Measurements from ENCODE around the gene DOCK3.

DNA sequence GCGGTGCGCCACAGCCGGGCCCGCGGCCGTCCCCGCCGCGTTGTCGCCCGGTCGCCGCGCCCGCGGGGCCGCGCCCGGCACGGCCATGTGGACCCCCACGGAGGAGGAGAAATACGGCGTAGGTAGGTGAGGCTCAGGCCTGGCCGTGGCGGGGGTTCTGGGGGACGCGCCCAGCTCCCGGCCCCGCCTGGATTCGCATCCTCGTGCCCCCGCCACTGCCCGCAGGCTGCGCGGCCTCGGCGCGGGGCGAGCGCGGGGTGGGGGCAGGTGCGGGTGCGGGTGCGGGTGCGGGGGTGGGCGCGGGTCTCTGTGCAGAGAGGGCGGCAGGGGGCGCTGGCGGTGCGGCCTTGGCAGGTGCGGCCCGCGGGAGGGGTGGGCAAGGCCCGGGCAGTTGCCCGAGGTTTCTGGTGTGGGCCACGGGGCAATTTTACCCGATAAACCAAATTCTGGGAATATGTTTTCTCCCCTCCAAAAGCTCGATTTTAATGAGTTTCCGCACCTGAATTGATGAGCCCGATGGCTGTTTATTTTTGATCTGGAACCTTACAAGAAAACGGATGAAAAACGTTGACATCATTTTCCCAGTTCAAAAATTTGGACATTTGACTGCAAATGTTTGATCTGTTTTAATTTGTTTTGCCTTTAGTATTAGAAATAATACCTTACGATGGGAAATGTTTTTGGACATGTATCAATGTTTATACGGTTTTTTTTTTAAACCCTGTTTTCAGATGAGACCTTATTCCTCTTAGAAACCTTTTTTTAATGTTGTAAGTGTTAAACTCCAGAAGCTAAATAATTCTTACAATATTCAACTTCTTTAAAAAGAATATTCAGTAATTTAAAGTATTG, 678 bp downstream of the DOCK3 start:
- TF ChIP-seq, protein P1, sequence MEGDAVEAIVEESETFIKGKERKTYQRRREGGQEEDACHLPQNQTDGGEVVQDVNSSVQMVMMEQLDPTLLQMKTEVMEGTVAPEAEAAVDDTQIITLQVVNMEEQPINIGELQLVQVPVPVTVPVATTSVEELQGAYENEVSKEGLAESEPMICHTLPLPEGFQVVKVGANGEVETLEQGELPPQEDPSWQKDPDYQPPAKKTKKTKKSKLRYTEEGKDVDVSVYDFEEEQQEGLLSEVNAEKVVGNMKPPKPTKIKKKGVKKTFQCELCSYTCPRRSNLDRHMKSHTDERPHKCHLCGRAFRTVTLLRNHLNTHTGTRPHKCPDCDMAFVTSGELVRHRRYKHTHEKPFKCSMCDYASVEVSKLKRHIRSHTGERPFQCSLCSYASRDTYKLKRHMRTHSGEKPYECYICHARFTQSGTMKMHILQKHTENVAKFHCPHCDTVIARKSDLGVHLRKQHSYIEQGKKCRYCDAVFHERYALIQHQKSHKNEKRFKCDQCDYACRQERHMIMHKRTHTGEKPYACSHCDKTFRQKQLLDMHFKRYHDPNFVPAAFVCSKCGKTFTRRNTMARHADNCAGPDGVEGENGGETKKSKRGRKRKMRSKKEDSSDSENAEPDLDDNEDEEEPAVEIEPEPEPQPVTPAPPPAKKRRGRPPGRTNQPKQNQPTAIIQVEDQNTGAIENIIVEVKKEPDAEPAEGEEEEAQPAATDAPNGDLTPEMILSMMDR (IDR thresholded peaks at IDR 0.05), result no peak
- TF ChIP-seq POLR2A (IDR thresholded peaks at IDR 0.05) (no peak), POLR2AphosphoS5 (IDR thresholded peaks at IDR 0.05; ENCODE audit: insufficient read depth in 1 of 2, low read depth in 1 of 2) (no peak)

All from vagina (tissue), 2 donors.